Endothelial cell of umbilical vein (primary cell): Measurements from ENCODE around the gene LTBP2. TPM values are rescaled to one million over a fixed set of nuclear protein-coding genes. Genes with fewer than 3 reads are reported as not detected.

Experiments used
- BruUV-seq: library from RNA; stranded (reverse); fragments of 400-500 nt; replicated peaks from 2 replicates; lab custom pipeline; 2021; lab: Mats Ljungman, UMichigan
- CTCF ChIA-PET: fragments of 300-600, 350-600 bp; sonication (Branson Sonifier 250); formaldehyde crosslinking; loops from one replicate; lab custom pipeline; 2021; ENCODE audit warnings: antibody characterized with exemption, inconsistent platforms; lab: Charles Lee
- POLR2A ChIA-PET: fragments of 300-600, 350-600 bp; sonication (Branson Sonifier 250); formaldehyde crosslinking; loops from one replicate; lab custom pipeline; 2021; ENCODE audit warnings: antibody characterized with exemption, inconsistent platforms; lab: Charles Lee
- DNase-seq: peaks from one replicate; pipeline ENCODE4 v3.0.0-alpha.2; 2011; ENCODE audit warnings: low read depth, low spot score
- FAIRE-seq: peaks from 2 replicates; lab custom pipeline; 2011; peaks lifted over from hg19 to GRCh38; lab: Jason Lieb, UNC
- H2AFZ ChIP-seq: 2 replicates; pipeline ENCODE4 v1.6.0; 2012; ENCODE audit warnings: low read depth, low read length, control low read depth, inconsistent platforms
- H3K27ac ChIP-seq: 2 replicates; pipeline ENCODE4 v1.5.1; 2011; ENCODE audit warnings: low read depth, mild to moderate bottlenecking, control low read depth, low read length, moderate library complexity; ENCODE audit not compliant: insufficient read depth
- H3K27me3 ChIP-seq, 2 experiments: 2 replicates each; pipeline versions ENCODE4 v1.6.0 to v1.6.1; 2011; ENCODE audit warnings: low read length in 2 of 2, mixed read lengths in 1 of 2; ENCODE audit not compliant: control insufficient read depth in 2 of 2, insufficient read depth in 2 of 2
- H3K36me3 ChIP-seq, 2 experiments: 2 replicates in 1 of 2; 3 replicates in 1 of 2; pipeline ENCODE4 v1.5.1; 2011; ENCODE audit warnings: low read length in 2 of 2, mild to moderate bottlenecking in 1 of 2, moderate library complexity in 1 of 2; ENCODE audit not compliant: control insufficient read depth in 2 of 2, insufficient read depth in 2 of 2; ENCODE audit errors: extremely low read depth in 1 of 2
- H3K4me1 ChIP-seq: 3 replicates; pipeline ENCODE4 v1.5.1; 2011; ENCODE audit warnings: mild to moderate bottlenecking, low read length; ENCODE audit not compliant: control insufficient read depth, insufficient read depth; ENCODE audit errors: extremely low read depth
- H3K4me2 ChIP-seq: 2 replicates; pipeline ENCODE4 v1.6.1; 2011; ENCODE audit warnings: low read length, control low read depth, mixed read lengths; ENCODE audit not compliant: insufficient read depth
- H3K4me3 ChIP-seq, 3 experiments: fragments of 200-600 bp in 1 of 3; sonication (generic), shearing (Covaris generic) in 1 of 3; replicated peaks in 1 of 3; 2 replicates each; pipeline ENCODE4 v1.5.1; 2011 to 2016; ENCODE audit warnings: control low read depth in 3 of 3, low read length in 3 of 3, mild to moderate bottlenecking in 2 of 3, inconsistent platforms in 1 of 3, low read depth in 1 of 3, moderate library complexity in 1 of 3; ENCODE audit not compliant: insufficient read depth in 1 of 3
- H3K79me2 ChIP-seq: 2 replicates; pipeline ENCODE4 v1.6.0; 2012; ENCODE audit warnings: low read length, inconsistent platforms; ENCODE audit not compliant: control insufficient read depth, insufficient read depth
- H3K9ac ChIP-seq: replicated peaks from 2 replicates; pipeline ENCODE3; 2011; ENCODE audit warnings: low read length, control low read depth; ENCODE audit not compliant: insufficient read depth; ENCODE audit errors: extremely low read depth
- H3K9me1 ChIP-seq: replicated peaks from 3 replicates; pipeline ENCODE4 v1.6.0; 2011; ENCODE audit warnings: mild to moderate bottlenecking, low read length; ENCODE audit not compliant: control insufficient read depth, insufficient read depth; ENCODE audit errors: extremely low read depth
- H3K9me3 ChIP-seq: replicated peaks from 2 replicates; pipeline ENCODE4 v1.5.1; 2012; ENCODE audit warnings: low read length, inconsistent platforms; ENCODE audit not compliant: control insufficient read depth, insufficient read depth
- H4K20me1 ChIP-seq: replicated peaks from 2 replicates; pipeline ENCODE3; 2011; ENCODE audit warnings: mild to moderate bottlenecking, low read length; ENCODE audit not compliant: control insufficient read depth, insufficient read depth; ENCODE audit errors: extremely low read depth
- EZH2 ChIP-seq: IDR thresholded peaks from 2 replicates; pipeline ENCODE4 v1.6.1; 2012; ENCODE audit warnings: borderline replicate concordance, low read depth, mild to moderate bottlenecking, moderate library complexity, low read length, inconsistent platforms; ENCODE audit not compliant: severe bottlenecking
- FOS ChIP-seq: IDR thresholded peaks from 2 replicates; pipeline ENCODE4 v1.6.1; 2011; ENCODE audit warnings: mild to moderate bottlenecking, low read length, moderate library complexity, borderline replicate concordance; ENCODE audit not compliant: insufficient read depth
- GATA2 ChIP-seq: IDR thresholded peaks from 2 replicates; pipeline ENCODE4 v1.7.0; 2011; ENCODE audit warnings: low read depth, mild to moderate bottlenecking, moderate library complexity, mixed read lengths, low read length; ENCODE audit not compliant: insufficient read length, insufficient read depth
- JUN ChIP-seq: IDR thresholded peaks from 2 replicates; pipeline ENCODE4 v1.6.1; 2011; ENCODE audit warnings: borderline replicate concordance, low read depth; ENCODE audit not compliant: insufficient read length, insufficient read depth
- MYC ChIP-seq: IDR thresholded peaks from one replicate; pipeline ENCODE4 v1.6.1; 2011; ENCODE audit warnings: mild to moderate bottlenecking, low read depth, low read length
- POLR2A ChIP-seq: IDR thresholded peaks from 2 replicates; pipeline ENCODE4 v1.6.1; 2012; ENCODE audit warnings: low read depth, mild to moderate bottlenecking, control low read depth, low read length
- POLR2AphosphoS5 ChIP-seq: IDR thresholded peaks from 2 replicates; pipeline ENCODE4 v1.6.1; 2012; ENCODE audit warnings: low read depth, mild to moderate bottlenecking, control low read depth, low read length, moderate library complexity; ENCODE audit not compliant: insufficient read depth
- dilution Hi-C: fragments of 300-500 bp; cut with MboI; formaldehyde crosslinking; loops from one replicate; pipeline ENCODE4 v1.15.0; 2019; ENCODE audit warnings: low sequenced_read_pairs; ENCODE audit not compliant: extremely low pct_ligation_motif_present
- intact Hi-C: fragments of 100-400 bp; cut with micrococcal nuclease; formaldehyde crosslinking; loops from one replicate; pipeline ENCODE4 v1.10.0; 2022
- polyA plus RNA-seq, 4 experiments: library from polyadenylated mRNA; depleted of rRNA in 3 of 4; stranded (reverse) in 3 of 4; unstranded in 1 of 4; fragments of >200 nt; gene quantifications; 2 replicates each; pipeline versions ENCODE4 v1.2.1 to v1.2.3, GENCODE V29; 2011 to 2012; ENCODE audit warnings: missing spikeins in 1 of 4
- total RNA-seq: library from RNA; stranded (reverse); gene quantifications from 2 replicates; pipeline ENCODE4 v1.2.3, GENCODE V29; 2021
- TF ChIP-seq, protein P1 (sequence below), 2 donors: IDR thresholded peaks; 1 replicate in 1 of 2; 2 replicates in 1 of 2; pipeline ENCODE4 v1.5.1; 2011; ENCODE audit warnings: low read length in 2 of 2, mild to moderate bottlenecking in 2 of 2, moderate library complexity in 2 of 2, control low read depth in 1 of 2, inconsistent platforms in 1 of 2, low read depth in 1 of 2; ENCODE audit not compliant: insufficient read depth in 1 of 2; ENCODE audit errors: extremely low read depth in 1 of 2
- TF ChIP-seq, protein P2 (sequence below): IDR thresholded peaks from 2 replicates; pipeline ENCODE4 v1.6.1; 2011; ENCODE audit not compliant: insufficient read depth, insufficient read length

Gene LTBP2
- total and polyA plus RNA-seq, 2 donors (not counting 3 experiments of a cell fraction or from before 2014, with no cell fraction given): 209 to 268 TPM

DNA sequence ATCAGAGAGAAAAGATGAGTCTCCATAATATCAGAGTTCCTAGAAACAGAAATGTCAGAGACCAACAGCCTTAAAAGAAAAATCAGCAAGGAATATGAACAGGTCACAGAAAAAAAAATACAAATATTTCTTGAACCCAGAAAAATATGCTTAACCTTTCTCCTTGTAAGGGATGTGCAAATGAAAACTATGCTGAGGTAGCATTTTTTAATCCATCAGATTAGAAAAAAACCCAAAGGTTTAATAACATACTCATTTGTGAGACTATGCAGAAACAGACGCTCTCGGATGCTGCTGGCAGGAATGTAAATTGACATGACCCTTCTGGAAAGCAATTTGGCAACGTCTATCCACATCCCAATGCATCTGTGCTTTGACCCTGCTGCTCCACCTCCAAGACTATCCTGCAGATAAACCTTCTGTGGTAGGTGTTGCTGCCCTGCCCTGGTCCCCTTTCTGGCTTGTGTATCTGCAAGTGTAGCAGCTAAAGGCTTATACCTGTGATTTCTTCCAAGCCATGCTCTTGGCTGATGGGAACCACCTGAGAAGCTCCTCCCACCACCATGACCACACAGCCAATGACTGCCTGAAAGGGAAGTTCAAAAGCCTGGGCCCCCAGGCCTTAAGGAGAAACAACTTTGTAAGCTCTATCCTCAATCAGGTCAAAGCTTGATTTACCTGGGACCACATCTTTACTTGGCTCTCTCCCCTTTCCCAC is 49.4 kb downstream of the LTBP2 start:
- Histone ChIP-seq H3K9ac (no peak overlapping the region), H3K9me1 (no peaks in the 10 kb centered on the region), H4K20me1 (no peaks in the 10 kb centered on the region), H3K4me1 (no peaks in the 10 kb centered on the region), H3K36me3 (peaks cover 7 to 10% of the 10 kb centered on the region in 2 experiments), H3K79me2 (peaks cover 89% of the 10 kb centered on the region), H3K4me2 (no peak overlapping the region), H3K9me3 (no peaks in the 10 kb centered on the region), H3K27ac (no peak overlapping the region), H3K4me3 (no peak overlapping the region), H2AFZ (no peak overlapping the region), H3K27me3 (no peaks in the 10 kb centered on the region)
- no peak for FAIRE-seq
- dilution Hi-C loops: no loop called here
- no TSS peak for BruUV-seq
- ChIA-PET POLR2A (no interaction called here), CTCF (interaction anchor here (1.8 kb wide), 1 partner anchor 9 kb away, joined by 8 read pairs; no protein-coding TSS in a partner anchor)
- intact Hi-C loops: no loop called here
- TF ChIP-seq POLR2AphosphoS5 (no peak), JUN (no peak), EZH2 (no peak), POLR2A (no peak), MYC (no peak), FOS (no peak), GATA2 (no peak)
- TF ChIP-seq, protein P1, sequence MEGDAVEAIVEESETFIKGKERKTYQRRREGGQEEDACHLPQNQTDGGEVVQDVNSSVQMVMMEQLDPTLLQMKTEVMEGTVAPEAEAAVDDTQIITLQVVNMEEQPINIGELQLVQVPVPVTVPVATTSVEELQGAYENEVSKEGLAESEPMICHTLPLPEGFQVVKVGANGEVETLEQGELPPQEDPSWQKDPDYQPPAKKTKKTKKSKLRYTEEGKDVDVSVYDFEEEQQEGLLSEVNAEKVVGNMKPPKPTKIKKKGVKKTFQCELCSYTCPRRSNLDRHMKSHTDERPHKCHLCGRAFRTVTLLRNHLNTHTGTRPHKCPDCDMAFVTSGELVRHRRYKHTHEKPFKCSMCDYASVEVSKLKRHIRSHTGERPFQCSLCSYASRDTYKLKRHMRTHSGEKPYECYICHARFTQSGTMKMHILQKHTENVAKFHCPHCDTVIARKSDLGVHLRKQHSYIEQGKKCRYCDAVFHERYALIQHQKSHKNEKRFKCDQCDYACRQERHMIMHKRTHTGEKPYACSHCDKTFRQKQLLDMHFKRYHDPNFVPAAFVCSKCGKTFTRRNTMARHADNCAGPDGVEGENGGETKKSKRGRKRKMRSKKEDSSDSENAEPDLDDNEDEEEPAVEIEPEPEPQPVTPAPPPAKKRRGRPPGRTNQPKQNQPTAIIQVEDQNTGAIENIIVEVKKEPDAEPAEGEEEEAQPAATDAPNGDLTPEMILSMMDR (IDR thresholded peaks at IDR 0.05; ENCODE audit: extremely low read depth in 1 of 2, insufficient read depth in 1 of 2, low read depth in 1 of 2, low read length in 2 of 2): no peak
- TF ChIP-seq, protein P2, sequence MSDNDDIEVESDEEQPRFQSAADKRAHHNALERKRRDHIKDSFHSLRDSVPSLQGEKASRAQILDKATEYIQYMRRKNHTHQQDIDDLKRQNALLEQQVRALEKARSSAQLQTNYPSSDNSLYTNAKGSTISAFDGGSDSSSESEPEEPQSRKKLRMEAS: no peak
- no peak for DNase-seq
